Gastrocnemius medialis (tissue), 4 donors: ENCODE results near the gene GALNT2. TPM values are rescaled to one million over a fixed set of nuclear protein-coding genes. Genes with fewer than 3 reads are reported as not detected.

Experiments used
- ATAC-seq, 2 donors: fragments of 150-250 bp; one replicate each; pipeline ENCODE4 v1.9.1; 2016
- DNase-seq, 2 donors: peaks; one replicate each; pipeline ENCODE4 v3.0.0-alpha.2; 2019
- H3K27ac ChIP-seq, 4 donors: fragments of 200-600 bp; sonication (generic); 1 replicate in 1 of 4; 2 replicates in 3 of 4; pipeline ENCODE4 v1.5.1; 2016 to 2018; ENCODE audit warnings: mild to moderate bottlenecking in 2 of 4, moderate library complexity in 1 of 4
- H3K27me3 ChIP-seq, 3 donors: fragments of 200-600 bp; sonication (generic) in 2 of 3; 1 replicate in 1 of 3; 2 replicates in 2 of 3; pipeline versions ENCODE4 v1.5.1 to v1.6.0; 2016 to 2019; ENCODE audit warnings: mild to moderate bottlenecking in 1 of 3, moderate library complexity in 1 of 3
- H3K36me3 ChIP-seq, 2 donors: fragments of 200-600 bp; sonication (generic) in 1 of 2; one replicate each; pipeline ENCODE4 v1.5.1; 2017 to 2018
- H3K4me1 ChIP-seq, 2 donors: fragments of 200-600 bp; sonication (generic) in 1 of 2; one replicate each; pipeline ENCODE4 v1.5.1; 2016 to 2017; ENCODE audit warnings: mild to moderate bottlenecking in 2 of 2
- H3K4me3 ChIP-seq, 4 donors: fragments of 200-600 bp; sonication (generic) in 3 of 4; 1 replicate in 1 of 4; 2 replicates in 3 of 4; pipeline ENCODE4 v1.5.1; 2016 to 2019; ENCODE audit warnings: mild to moderate bottlenecking in 2 of 4
- H3K9me3 ChIP-seq, 3 donors: fragments of 200-600 bp; sonication (generic) in 2 of 3; 1 replicate in 1 of 3; 2 replicates in 2 of 3; pipeline ENCODE4 v1.5.1; 2016 to 2019
- POLR2A ChIP-seq, 2 donors: fragments of 450-650 bp; IDR thresholded peaks; one replicate each; pipeline ENCODE4 v1.6.1; 2017; ENCODE audit warnings: antibody characterized with exemption in 2 of 2, mild to moderate bottlenecking in 2 of 2, moderate library complexity in 2 of 2
- in situ Hi-C, 4 donors: fragments of 200-750 bp; cut with MboI; loops; one replicate each; pipeline versions ENCODE4 v1.15.0 to v1.8.0; 2017; ENCODE audit warnings: low sequenced_read_pairs in 4 of 4
- intact Hi-C: fragments of 100-400 bp; cut with DNase I; formaldehyde crosslinking; loops from one replicate; pipeline ENCODE4 v1.15.1; 2023; ENCODE audit warnings: low total_unique reads
- total RNA-seq, 4 donors: library from RNA; depleted of rRNA; stranded (reverse); fragments of >200 nt; gene quantifications; one replicate each; pipeline versions ENCODE4 v1.1.0 to v1.2.3, GENCODE V29; 2016
- TF ChIP-seq, protein P1 (sequence below), 5 experiments: fragments of 450-650 bp in 3 of 5; fragments of 200-600 bp in 2 of 5; sonication (generic) in 2 of 5; IDR thresholded peaks in 4 of 5; conservative IDR thresholded peaks in 1 of 5; 1 replicate in 4 of 5; 2 replicates in 1 of 5; pipeline ENCODE4 v1.5.1; 2016 to 2019; ENCODE audit warnings: antibody characterized with exemption in 5 of 5, mild to moderate bottlenecking in 3 of 5, moderate library complexity in 3 of 5

The GALNT2 gene
- total RNA-seq, 4 donors from 2014 or later: 73.7 to 106 (median 78.3) TPM

DNA sequence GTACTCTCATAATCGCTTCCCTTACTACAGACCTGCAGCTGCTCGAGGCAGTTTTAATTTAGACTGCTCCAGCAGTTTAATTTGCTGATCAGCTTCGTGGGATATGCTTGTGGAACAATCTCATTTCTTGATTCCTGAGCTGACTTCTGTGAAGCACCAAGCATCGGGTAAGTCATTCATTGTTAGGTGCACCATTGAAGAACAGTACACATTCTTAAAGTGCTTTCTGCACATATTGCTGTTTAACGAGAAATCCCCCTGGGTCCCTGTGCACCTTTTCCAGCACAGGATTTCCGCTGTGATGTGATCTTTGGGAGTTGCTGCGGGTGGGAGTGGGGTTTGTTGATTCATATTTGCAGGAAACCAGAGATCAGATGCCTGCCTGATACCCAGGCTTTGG lies 9.1 kb downstream of the GALNT2 start:
- H3K36me3 ChIP-seq: no peaks in the 10 kb centered on the region
- TF ChIP-seq POLR2A (IDR thresholded peaks at IDR 0.05): no peak
- TF ChIP-seq, protein P1, sequence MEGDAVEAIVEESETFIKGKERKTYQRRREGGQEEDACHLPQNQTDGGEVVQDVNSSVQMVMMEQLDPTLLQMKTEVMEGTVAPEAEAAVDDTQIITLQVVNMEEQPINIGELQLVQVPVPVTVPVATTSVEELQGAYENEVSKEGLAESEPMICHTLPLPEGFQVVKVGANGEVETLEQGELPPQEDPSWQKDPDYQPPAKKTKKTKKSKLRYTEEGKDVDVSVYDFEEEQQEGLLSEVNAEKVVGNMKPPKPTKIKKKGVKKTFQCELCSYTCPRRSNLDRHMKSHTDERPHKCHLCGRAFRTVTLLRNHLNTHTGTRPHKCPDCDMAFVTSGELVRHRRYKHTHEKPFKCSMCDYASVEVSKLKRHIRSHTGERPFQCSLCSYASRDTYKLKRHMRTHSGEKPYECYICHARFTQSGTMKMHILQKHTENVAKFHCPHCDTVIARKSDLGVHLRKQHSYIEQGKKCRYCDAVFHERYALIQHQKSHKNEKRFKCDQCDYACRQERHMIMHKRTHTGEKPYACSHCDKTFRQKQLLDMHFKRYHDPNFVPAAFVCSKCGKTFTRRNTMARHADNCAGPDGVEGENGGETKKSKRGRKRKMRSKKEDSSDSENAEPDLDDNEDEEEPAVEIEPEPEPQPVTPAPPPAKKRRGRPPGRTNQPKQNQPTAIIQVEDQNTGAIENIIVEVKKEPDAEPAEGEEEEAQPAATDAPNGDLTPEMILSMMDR (IDR thresholded peaks at IDR 0.05 in 4 of 5, conservative IDR thresholded peaks at IDR 0.05 in 1 of 5): no peak
- H3K4me3 ChIP-seq: no peak overlapping the region
- ATAC-seq (no peak), DNase-seq (no peak)
- H3K27ac ChIP-seq: peak overlapping the region in 1 of 4 donors; percentile 14
- H3K4me1 ChIP-seq: peaks cover 89 to 90% of the 10 kb centered on the region in 2 donors
- in situ Hi-C loops (loop anchor here in 2 of 4 donors (10.0 kb wide), 1 partner anchor 139 kb away; no protein-coding TSS in a partner anchor), intact Hi-C loops (no loop called here)
- no peaks in the 10 kb centered on the region for H3K9me3 ChIP-seq
- no peaks in the 10 kb centered on the region for H3K27me3 ChIP-seq

- H3K9me3 ChIP-seq: no peaks in the 10 kb centered on the region
- ATAC-seq: no peak
- H3K4me1 ChIP-seq: peaks cover 83 to 84% of the 10 kb centered on the region in 2 donors
- no peak for DNase-seq
- no peak overlapping the region for H3K4me3 ChIP-seq
- intact Hi-C loops: no loop called here
- no peaks in the 10 kb centered on the region for H3K27me3 ChIP-seq
- in situ Hi-C loops: loop anchor here in 2 of 4 donors (10.0 kb wide), 1 partner anchor 138 kb away; no protein-coding TSS in a partner anchor
- H3K27ac ChIP-seq: no peak overlapping the region
- TF ChIP-seq POLR2A (IDR thresholded peaks at IDR 0.05): no peak
- TF ChIP-seq, protein P1 (IDR thresholded peaks at IDR 0.05 in 4 of 5, conservative IDR thresholded peaks at IDR 0.05 in 1 of 5): no peak
- no peaks in the 10 kb centered on the region for H3K36me3 ChIP-seq
Observed at GRCh38 chr1:230077011-230077410, 10.0 kb downstream of the GALNT2 start.

GRCh38 chr1:230077436-230078213 lies 10.6 kb downstream of the GALNT2 start:
- DNase-seq: no peak
- intact Hi-C loops: no loop called here

GRCh38 chr1:230079199-230080024 lies 12.4 kb downstream of the GALNT2 start:
- no peak for ATAC-seq
- Histone ChIP-seq H3K4me3 (no peak overlapping the region), H3K9me3 (no peaks in the 10 kb centered on the region), H3K27me3 (no peaks in the 10 kb centered on the region), H3K4me1 (peaks cover 71% of the 10 kb centered on the region in 2 donors), H3K27ac (peak overlapping the region; percentile 43 to 57 (median 50)), H3K36me3 (no peaks in the 10 kb centered on the region)
- intact Hi-C loops: no loop called here
- in situ Hi-C loops: loop anchor here in 2 of 4 donors (10.0 kb wide), 1 partner anchor 135 kb away; no protein-coding TSS in a partner anchor
- no peak for DNase-seq
- TF ChIP-seq, protein P1 (IDR thresholded peaks at IDR 0.05 in 4 of 5, conservative IDR thresholded peaks at IDR 0.05 in 1 of 5): no peak
- TF ChIP-seq POLR2A (IDR thresholded peaks at IDR 0.05): no peak

More at GRCh38 chr1:230077436-230078213, 10.6 kb downstream of the GALNT2 start:
- Histone ChIP-seq H3K36me3 (no peaks in the 10 kb centered on the region), H3K27ac (no peak overlapping the region), H3K27me3 (no peaks in the 10 kb centered on the region), H3K9me3 (no peaks in the 10 kb centered on the region), H3K4me1 (peaks cover 77 to 78% of the 10 kb centered on the region in 2 donors), H3K4me3 (no peak overlapping the region)
- in situ Hi-C loops: loop anchor here in 2 of 4 donors (10.0 kb wide), 1 partner anchor 137 kb away; no protein-coding TSS in a partner anchor
- TF ChIP-seq, protein P1 (IDR thresholded peaks at IDR 0.05 in 4 of 5, conservative IDR thresholded peaks at IDR 0.05 in 1 of 5): no peak
- TF ChIP-seq POLR2A (IDR thresholded peaks at IDR 0.05): no peak
- ATAC-seq: no peak
